Stimulated activated naive B cell treated with anti-CD40 and anti-IgM and Interleukin-4, amounts not matched to agents 10 μg/mL and 1 μg/mL and 100 μg/mL, for 72 hours (primary cell): Measurements from ENCODE around the gene RANBP2.

Experiments used
- ATAC-seq, 2 donors: fragments of 150-1000 bp; cut with Tn5 transposase; replicated peaks; 2 replicates each; pipeline ENCODE4 v1.10.0; 2021; ENCODE audit warnings: moderate library complexity in 1 of 2
- DNase-seq: peaks from one replicate; pipeline ENCODE4 v3.0.0; 2021
- H3K27ac Mint-ChIP-seq: one replicate; pipeline ENCODE4 v1.8.0; 2022; ENCODE audit warnings: mild to moderate bottlenecking, mixed read lengths
- H3K27me3 Mint-ChIP-seq, 2 donors: one replicate each; pipeline ENCODE4 v1.8.0; 2022; ENCODE audit warnings: mixed read lengths in 2 of 2
- H3K36me3 Mint-ChIP-seq, 2 donors: one replicate each; pipeline ENCODE4 v1.8.0; 2022; ENCODE audit warnings: mixed read lengths in 2 of 2, mild to moderate bottlenecking in 1 of 2
- H3K4me1 Mint-ChIP-seq, 2 donors: one replicate each; pipeline ENCODE4 v1.8.0; 2022; ENCODE audit warnings: mixed read lengths in 2 of 2, mild to moderate bottlenecking in 1 of 2
- H3K4me3 Mint-ChIP-seq, 2 donors: one replicate each; pipeline ENCODE4 v1.8.0; 2022; ENCODE audit warnings: mild to moderate bottlenecking in 2 of 2, mixed read lengths in 2 of 2, moderate library complexity in 1 of 2
- H3K9me3 Mint-ChIP-seq, 2 donors: one replicate each; pipeline ENCODE4 v1.8.0; 2022; ENCODE audit warnings: mixed read lengths in 2 of 2, mild to moderate bottlenecking in 1 of 2

The RANBP2 gene

DNA sequence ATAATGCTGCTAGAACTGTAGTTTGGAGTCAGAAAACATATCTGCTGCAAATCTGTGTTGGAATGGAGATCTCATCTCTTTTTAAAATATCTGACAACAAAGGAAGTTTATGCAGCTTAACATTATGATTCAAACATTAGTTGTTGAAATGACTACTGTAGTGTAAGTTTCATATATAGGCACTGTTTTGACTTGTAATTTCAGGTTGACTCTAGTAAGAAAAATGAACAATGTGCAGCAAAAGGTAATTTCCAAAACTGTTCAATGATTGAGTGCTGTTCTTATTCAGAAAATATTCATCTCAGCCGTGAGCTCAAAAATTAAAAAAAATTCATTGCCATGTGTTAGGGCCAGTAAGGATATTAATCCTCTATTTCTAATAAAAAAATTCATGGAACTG is 115.8 kb downstream of the RANBP2 start:
- no peak for ATAC-seq
- no peak for DNase-seq
- peaks cover 22 to 35% of the 10 kb centered on the region in 2 donors for H3K36me3 Mint-ChIP-seq
- H3K9me3 Mint-ChIP-seq: peaks cover 4 to 5% of the 10 kb centered on the region in 2 donors
- H3K27me3 Mint-ChIP-seq: no peaks in the 10 kb centered on the region
- no peak overlapping the region for H3K4me3 Mint-ChIP-seq
- no peak overlapping the region for H3K27ac Mint-ChIP-seq
- H3K4me1 Mint-ChIP-seq: peaks cover 3 to 6% of the 10 kb centered on the region in 2 donors
